ENCODE data around the gene SERPINB8.

Gene SERPINB8

GRCh38 chr18:63977040-63977439 lies 7.2 kb downstream of the SERPINB8 start:
- no peak for DNase-seq
- TF ChIP-seq POLR2A (IDR thresholded peaks at IDR 0.05; ENCODE audit: low read length) (no peak), GATA1 (IDR thresholded peaks at IDR 0.05; ENCODE audit: low read depth, low read length) (no peak)

GRCh38 chr18:63979409-63979920 lies 9.6 kb downstream of the SERPINB8 start:
- TF ChIP-seq GATA1 (IDR thresholded peaks at IDR 0.05; ENCODE audit: low read depth, low read length), result no peak
- TF ChIP-seq POLR2A (IDR thresholded peaks at IDR 0.05; ENCODE audit: low read length), result no peak
- peak; percentile 22 to 44 for DNase-seq

GRCh38 chr18:63980027-63980426 lies 10.1 kb downstream of the SERPINB8 start:
- no peak for DNase-seq
- TF ChIP-seq POLR2A (IDR thresholded peaks at IDR 0.05; ENCODE audit: low read length), result no peak
- TF ChIP-seq GATA1 (IDR thresholded peaks at IDR 0.05; ENCODE audit: low read depth, low read length), result no peak

GRCh38 chr18:63980896-63981460 lies 11.1 kb downstream of the SERPINB8 start:
- no peak for TF ChIP-seq GATA1 (IDR thresholded peaks at IDR 0.05; ENCODE audit: low read depth, low read length)
- TF ChIP-seq POLR2A (IDR thresholded peaks at IDR 0.05; ENCODE audit: low read length), result no peak
- DNase-seq, result no peak

- no peak for DNase-seq
Measured at GRCh38 chr18:63981719-63982118, 11.8 kb downstream of the SERPINB8 start.

GRCh38 chr18:63982361-63982760 lies 12.5 kb downstream of the SERPINB8 start:
- TF ChIP-seq POLR2A (IDR thresholded peaks at IDR 0.05; ENCODE audit: low read length), result no peak
- TF ChIP-seq GATA1 (IDR thresholded peaks at IDR 0.05; ENCODE audit: low read depth, low read length), result no peak
- no peak for DNase-seq

More at GRCh38 chr18:63981719-63982118, 11.8 kb downstream of the SERPINB8 start:
- no peak for TF ChIP-seq POLR2A (IDR thresholded peaks at IDR 0.05; ENCODE audit: low read length)
- no peak for TF ChIP-seq GATA1 (IDR thresholded peaks at IDR 0.05; ENCODE audit: low read depth, low read length)

GRCh38 chr18:63986885-63987284 lies 17.0 kb downstream of the SERPINB8 start:
- no peak for TF ChIP-seq GATA1 (IDR thresholded peaks at IDR 0.05; ENCODE audit: low read depth, low read length)
- TF ChIP-seq POLR2A (IDR thresholded peaks at IDR 0.05; ENCODE audit: low read length), result no peak
- DNase-seq, result no peak

GRCh38 chr18:63987743-63988142 lies 17.9 kb downstream of the SERPINB8 start:
- no peak for TF ChIP-seq GATA1 (IDR thresholded peaks at IDR 0.05; ENCODE audit: low read depth, low read length)
- TF ChIP-seq POLR2A (IDR thresholded peaks at IDR 0.05; ENCODE audit: low read length), result no peak

GRCh38 chr18:63992751-63993150 lies 22.9 kb downstream of the SERPINB8 start:
- no peak for DNase-seq
- TF ChIP-seq POLR2A (IDR thresholded peaks at IDR 0.05; ENCODE audit: low read length), result no peak
- no peak for TF ChIP-seq GATA1 (IDR thresholded peaks at IDR 0.05; ENCODE audit: low read depth, low read length)

More at GRCh38 chr18:63987743-63988142, 17.9 kb downstream of the SERPINB8 start:
- no peak for DNase-seq

- DNase-seq, result peak; percentile 31 to 57
- no peak for TF ChIP-seq GATA1 (IDR thresholded peaks at IDR 0.05; ENCODE audit: low read depth, low read length)
Measured at GRCh38 chr18:63994783-63995399, 25.0 kb downstream of the SERPINB8 start.

GRCh38 chr18:63997041-63997440 lies 27.2 kb downstream of the SERPINB8 start:
- no peak for DNase-seq
- TF ChIP-seq GATA1 (IDR thresholded peaks at IDR 0.05; ENCODE audit: low read depth, low read length), result no peak
- no peak for TF ChIP-seq POLR2A (IDR thresholded peaks at IDR 0.05; ENCODE audit: low read length)

- no peak for DNase-seq
- TF ChIP-seq POLR2A (IDR thresholded peaks at IDR 0.05; ENCODE audit: low read length) (no peak), GATA1 (IDR thresholded peaks at IDR 0.05; ENCODE audit: low read depth, low read length) (no peak)
Measured at GRCh38 chr18:63997606-63998005, 27.7 kb downstream of the SERPINB8 start.

- TF ChIP-seq POLR2A (IDR thresholded peaks at IDR 0.05; ENCODE audit: low read length), result no peak
- TF ChIP-seq GATA1 (IDR thresholded peaks at IDR 0.05; ENCODE audit: low read depth, low read length), result no peak
- no peak for DNase-seq
Measured at GRCh38 chr18:63999871-64000270, 30.0 kb downstream of the SERPINB8 start.

GRCh38 chr18:64002581-64002980 lies 32.7 kb downstream of the SERPINB8 start:
- DNase-seq, result no peak
- TF ChIP-seq GATA1 (IDR thresholded peaks at IDR 0.05; ENCODE audit: low read depth, low read length) (no peak), POLR2A (IDR thresholded peaks at IDR 0.05; ENCODE audit: low read length) (no peak)

GRCh38 chr18:64009305-64009704 lies 39.4 kb downstream of the SERPINB8 start:
- TF ChIP-seq GATA1 (IDR thresholded peaks at IDR 0.05; ENCODE audit: low read depth, low read length), result no peak
- TF ChIP-seq POLR2A (IDR thresholded peaks at IDR 0.05; ENCODE audit: low read length), result no peak
- no peak for DNase-seq

All from erythroblast (primary cell).